Stimulated activated CD8-positive, alpha-beta memory T cell treated with anti-CD3 and anti-CD28 coated beads, Interleukin-15, amount 100 ng/mL, for 24 hours (primary cell): ENCODE measurements around the gene GRID2.

Source experiments
- DNase-seq: peaks from one replicate; pipeline ENCODE4 v3.0.0-alpha.2; 2020; ENCODE audit warnings: low read depth

The GRID2 gene

DNA sequence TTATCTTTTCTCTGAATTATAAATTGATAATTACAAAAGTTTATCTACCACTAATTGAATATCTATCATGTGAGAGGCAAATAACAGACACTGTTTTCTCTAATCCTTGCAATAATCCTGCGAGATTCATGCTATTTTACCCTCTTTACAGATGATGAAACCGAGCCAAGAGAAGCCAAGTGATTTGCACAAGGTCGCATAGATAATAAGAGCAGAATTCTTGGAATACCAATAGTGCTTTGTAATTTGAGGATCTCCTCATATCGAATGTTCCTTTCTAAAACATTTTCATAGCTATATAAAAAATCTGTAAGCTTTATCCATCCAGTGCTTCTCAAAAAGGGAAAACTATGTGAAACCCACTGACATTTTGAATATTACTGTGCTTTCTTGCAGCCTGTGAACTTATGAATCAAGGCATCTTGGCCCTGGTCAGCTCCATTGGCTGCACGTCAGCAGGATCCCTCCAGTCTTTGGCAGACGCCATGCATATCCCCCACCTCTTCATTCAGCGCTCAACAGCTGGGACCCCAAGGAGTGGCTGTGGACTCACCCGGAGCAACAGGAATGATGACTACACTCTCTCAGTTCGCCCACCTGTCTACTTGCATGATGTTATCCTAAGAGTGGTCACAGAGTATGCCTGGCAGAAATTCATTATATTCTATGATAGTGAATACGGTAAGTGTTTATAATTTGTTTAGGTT is 781.0 kb downstream of the GRID2 start:
- no peak for DNase-seq

DNA sequence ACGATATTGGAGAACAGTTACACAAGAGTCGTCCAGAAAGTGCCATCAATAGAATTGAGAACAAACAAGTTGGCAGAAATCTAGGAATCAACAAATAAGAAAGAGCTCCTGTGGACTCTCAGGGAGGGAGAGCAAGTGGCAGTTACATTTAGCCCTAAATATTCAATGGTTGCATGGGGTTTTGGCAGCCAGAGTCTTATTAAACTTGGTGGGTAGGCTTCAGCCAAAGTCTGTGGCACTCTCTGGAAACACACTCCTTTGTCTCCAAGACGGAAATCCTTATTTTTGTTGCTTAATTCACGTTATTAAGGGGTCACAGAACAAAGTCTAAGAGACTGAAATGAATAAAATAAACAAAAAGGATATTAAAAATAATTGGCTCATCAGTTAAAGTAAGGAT is 782.6 kb downstream of the GRID2 start:
- DNase-seq, result no peak

- DNase-seq, result no peak
These were observed 789.0 kb downstream of the GRID2 start for GRCh38 chr4:93092765-93093164.

DNA sequence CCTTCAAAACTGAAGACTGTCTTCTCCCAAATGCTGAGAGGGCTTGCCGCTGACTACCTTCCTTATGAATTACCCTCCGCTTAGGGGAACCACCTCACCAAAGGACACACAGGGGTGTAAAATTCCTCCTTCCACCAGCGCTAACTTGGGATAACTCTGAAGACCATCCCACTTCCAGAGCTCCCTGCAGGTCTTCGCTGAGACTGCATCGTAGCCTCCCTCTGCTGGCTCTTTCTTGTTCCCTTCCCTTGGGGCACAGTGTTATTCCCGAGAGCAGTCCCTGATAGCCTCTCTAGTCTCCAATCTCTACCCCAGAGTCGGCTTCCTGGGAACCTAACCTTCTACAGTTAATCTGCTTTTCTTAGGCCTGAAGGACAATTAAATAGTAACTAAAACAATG is 799.3 kb downstream of the GRID2 start:
- DNase-seq, result no peak

DNA sequence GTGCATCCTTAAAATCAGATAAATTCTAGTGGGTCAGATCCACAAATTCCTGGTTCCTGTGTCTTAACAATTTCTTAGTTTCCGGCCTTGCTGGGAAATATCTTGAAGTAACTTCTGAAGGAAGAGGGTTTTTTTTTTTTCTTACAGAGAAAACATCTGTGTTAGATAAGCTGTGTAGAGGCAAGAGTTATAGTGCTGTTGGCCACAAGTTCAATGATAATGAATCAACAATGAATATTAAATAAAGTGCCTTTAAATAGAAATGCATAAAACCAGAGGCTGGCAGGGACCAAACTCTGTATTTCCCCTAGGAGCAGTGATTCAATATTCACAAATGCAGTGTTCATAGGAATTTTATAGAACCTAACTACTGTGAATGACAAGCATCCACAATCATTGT is 812.9 kb downstream of the GRID2 start:
- no peak for DNase-seq

- DNase-seq, result no peak
These were observed 823.7 kb downstream of the GRID2 start for GRCh38 chr4:93127489-93127888.

DNA sequence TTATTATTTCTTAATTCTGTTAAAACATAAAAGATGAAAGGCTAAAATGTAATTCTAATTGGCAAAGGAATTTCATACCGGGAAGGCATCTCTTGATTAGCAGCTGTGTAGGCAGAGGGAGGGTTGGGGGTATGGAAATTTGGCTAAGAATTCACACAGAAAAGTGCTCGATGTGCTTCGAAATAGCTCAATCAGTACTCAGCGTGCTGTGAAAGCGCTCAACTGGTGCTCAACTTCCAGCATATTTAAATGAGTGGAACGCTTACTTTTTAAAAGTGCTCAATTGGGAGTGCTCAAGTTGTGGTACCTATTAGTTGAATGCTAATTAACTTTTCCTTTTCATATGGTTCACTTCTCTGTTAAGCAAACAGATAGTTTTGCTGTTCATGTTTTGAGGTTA is 828.9 kb downstream of the GRID2 start:
- DNase-seq, result no peak

GRCh38 chr4:93139118-93139517 is 835.4 kb downstream of the GRID2 start:
- no peak for DNase-seq

GRCh38 chr4:93143902-93144301 is 840.1 kb downstream of the GRID2 start:
- no peak for DNase-seq

- DNase-seq, result no peak
These were observed 840.9 kb downstream of the GRID2 start for GRCh38 chr4:93144644-93145043.

GRCh38 chr4:93147524-93148212 is 843.9 kb downstream of the GRID2 start:
- DNase-seq, result no peak

GRCh38 chr4:93152491-93152890 is 848.7 kb downstream of the GRID2 start:
- no peak for DNase-seq

DNA sequence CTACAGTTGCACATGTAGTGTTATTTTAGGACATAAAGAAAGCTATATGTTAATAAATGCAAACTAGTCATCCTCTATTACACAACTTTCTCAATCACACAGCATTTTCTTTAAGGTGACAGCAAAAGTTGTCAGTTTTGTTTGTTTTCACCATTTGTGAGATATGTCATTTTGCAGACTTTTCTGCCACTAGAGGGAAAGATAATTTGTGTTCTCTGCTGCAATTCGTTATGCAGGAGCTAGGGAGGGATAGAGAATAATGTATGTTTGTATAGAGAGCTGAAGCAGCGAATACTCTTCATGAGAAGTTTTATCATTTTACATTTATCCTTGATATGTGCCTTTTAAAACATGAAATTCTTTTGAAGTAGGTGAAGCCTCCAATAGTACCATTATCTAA is 854.2 kb downstream of the GRID2 start:
- no peak for DNase-seq

DNA sequence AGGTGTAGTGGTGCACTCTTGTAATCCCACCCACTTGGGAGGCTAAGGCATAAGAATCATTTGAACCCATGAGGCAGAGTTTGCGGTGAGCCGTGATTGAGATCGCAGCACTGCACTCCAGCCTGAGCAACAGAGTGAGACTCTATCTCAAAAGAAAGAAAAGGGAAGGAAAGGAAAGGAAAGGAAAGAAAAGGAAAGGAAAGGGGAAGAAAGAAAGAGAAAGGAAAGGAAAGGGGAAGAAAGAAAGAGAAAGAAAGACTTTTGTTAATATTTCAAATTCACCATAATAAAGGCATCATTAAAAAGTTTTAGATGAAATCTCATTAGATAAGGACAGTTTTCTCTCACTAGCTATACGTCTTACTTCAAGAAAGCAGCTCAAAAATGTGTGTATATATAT is 864.3 kb downstream of the GRID2 start:
- DNase-seq, result no peak

GRCh38 chr4:93169966-93170365 is 866.2 kb downstream of the GRID2 start:
- DNase-seq, result no peak

- DNase-seq, result no peak
These were observed 870.8 kb downstream of the GRID2 start for GRCh38 chr4:93174598-93174997.

DNA sequence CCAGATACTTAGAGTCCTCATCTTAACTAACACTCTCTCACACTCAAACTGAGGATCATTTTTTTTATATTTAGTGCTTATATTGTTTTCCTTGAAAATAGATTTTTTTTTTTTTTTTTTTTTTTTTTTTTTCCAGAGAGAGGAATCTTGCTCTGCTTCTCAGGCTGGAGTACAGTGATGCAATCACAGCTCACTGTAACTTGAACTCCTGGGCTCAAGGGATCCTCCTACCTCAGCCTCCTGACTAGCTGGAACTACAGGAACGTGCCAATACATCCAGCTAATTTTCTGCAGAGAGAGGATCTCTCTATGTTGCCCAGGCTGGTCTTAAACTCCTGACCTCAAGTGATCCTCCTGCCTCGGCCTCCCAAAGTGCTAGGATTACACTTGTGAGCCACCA is 874.5 kb downstream of the GRID2 start:
- DNase-seq, result no peak

- DNase-seq, result no peak
These were observed 875.3 kb downstream of the GRID2 start for GRCh38 chr4:93179044-93179443.

DNA sequence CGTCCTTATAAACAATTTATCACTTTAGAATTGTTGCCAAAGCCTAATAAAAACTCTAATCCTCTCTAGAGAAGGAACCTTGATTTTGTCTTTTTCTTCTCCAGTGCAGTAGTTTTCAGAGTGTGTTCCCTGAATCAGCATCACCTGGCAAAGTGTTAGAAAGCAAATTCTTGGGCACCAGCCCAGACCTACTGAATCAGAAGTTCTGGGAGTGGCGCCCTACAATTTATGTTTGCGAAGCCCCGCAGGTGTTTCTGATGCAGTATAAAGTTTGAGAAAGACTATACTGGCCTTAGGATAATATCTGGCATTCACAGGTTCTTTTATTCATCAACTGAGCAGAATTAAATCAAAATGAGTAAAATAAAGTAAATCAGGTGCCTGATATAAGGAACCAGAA is 879.0 kb downstream of the GRID2 start:
- no peak for DNase-seq

- DNase-seq, result no peak
These were observed 879.8 kb downstream of the GRID2 start for GRCh38 chr4:93183576-93183975.

DNA sequence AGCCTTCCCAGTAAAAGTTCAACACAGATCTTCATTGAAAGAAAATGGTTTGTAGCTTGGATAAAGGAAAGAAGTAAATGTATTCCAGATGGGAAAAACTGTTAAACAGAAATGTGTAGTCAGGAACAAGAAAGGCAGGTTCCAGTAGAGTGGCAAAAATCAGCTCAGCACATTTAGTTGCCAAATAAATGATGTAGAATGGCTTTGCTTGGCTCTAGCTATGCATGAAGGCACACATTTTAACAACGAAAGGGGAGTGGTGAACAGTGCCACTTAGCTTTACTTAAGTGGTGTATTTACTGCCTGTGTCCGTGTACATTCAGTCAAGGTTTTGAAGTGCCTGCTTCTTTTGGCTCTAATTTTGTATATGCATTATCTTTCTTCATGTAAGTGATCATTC is 880.3 kb downstream of the GRID2 start:
- no peak for DNase-seq

- DNase-seq, result no peak
These were observed 883.1 kb downstream of the GRID2 start for GRCh38 chr4:93186846-93187245.

DNA sequence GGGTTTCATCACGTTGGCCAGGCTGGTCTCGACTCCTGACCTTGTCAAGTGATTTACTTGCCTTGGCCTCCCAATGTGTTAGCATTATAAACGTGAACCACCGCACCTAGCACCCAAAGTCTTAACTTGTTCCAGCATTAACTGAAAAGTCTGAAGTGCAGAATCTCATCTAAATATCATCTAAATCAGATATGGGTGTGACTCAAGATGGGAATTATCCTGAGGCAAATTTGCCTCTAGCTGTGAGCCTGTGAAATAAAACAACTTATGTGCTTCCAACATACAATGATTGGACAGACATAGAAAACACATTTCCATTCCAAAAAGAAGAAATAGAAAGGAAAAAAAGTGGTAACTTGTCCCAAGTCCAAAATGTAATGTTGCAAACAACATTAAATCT is 883.7 kb downstream of the GRID2 start:
- no peak for DNase-seq

- DNase-seq, result no peak
These were observed 884.1 kb downstream of the GRID2 start for GRCh38 chr4:93187892-93188291.
